BE2C (cell line): ENCODE results near the gene AGR3.

ENCODE experiments used
- DNase-seq: peaks from one replicate; pipeline ENCODE4 v3.0.0-alpha.2; 2020
- H3K27me3 ChIP-seq: fragments of 250-450 bp; sonication (Bioruptor Pico); 2 replicates; pipeline ENCODE4 v1.5.1; 2020; ENCODE audit warnings: mild to moderate bottlenecking
- H3K36me3 ChIP-seq: fragments of 250-450 bp; sonication (Bioruptor Pico); 2 replicates; pipeline ENCODE4 v1.5.1; 2020; ENCODE audit warnings: mild to moderate bottlenecking
- H3K4me1 ChIP-seq: fragments of 250-450 bp; sonication (Bioruptor Pico); 2 replicates; pipeline ENCODE4 v1.5.1; 2020
- H3K4me3 ChIP-seq: 2 replicates; pipeline ENCODE4 v1.5.1; 2011; ENCODE audit warnings: low read depth, low read length
- H3K9me3 ChIP-seq: fragments of 250-450 bp; sonication (Bioruptor Pico); 2 replicates; pipeline ENCODE4 v1.5.1; 2020
- CTCF ChIP-seq: IDR thresholded peaks from 2 replicates; pipeline ENCODE4 v1.5.1; 2012; ENCODE audit warnings: mild to moderate bottlenecking, low read depth, low read length

The AGR3 gene

GRCh38 chr7:16817536-16817935 lies 64.2 kb downstream of the AGR3 start:
- H3K9me3 ChIP-seq: no peaks in the 10 kb centered on the region
- H3K36me3 ChIP-seq: no peaks in the 10 kb centered on the region
- H3K4me3 ChIP-seq: no peak overlapping the region
- peaks cover 8% of the 10 kb centered on the region for H3K27me3 ChIP-seq
- H3K4me1 ChIP-seq: no peaks in the 10 kb centered on the region
- DNase-seq: no peak
- TF ChIP-seq CTCF: no peak

GRCh38 chr7:16816824-16817223 lies 65.0 kb downstream of the AGR3 start:
- TF ChIP-seq CTCF: no peak
- peaks cover 8% of the 10 kb centered on the region for H3K27me3 ChIP-seq
- H3K36me3 ChIP-seq: no peaks in the 10 kb centered on the region
- no peak overlapping the region for H3K4me3 ChIP-seq
- no peaks in the 10 kb centered on the region for H3K9me3 ChIP-seq
- no peaks in the 10 kb centered on the region for H3K4me1 ChIP-seq
- DNase-seq: no peak

DNA sequence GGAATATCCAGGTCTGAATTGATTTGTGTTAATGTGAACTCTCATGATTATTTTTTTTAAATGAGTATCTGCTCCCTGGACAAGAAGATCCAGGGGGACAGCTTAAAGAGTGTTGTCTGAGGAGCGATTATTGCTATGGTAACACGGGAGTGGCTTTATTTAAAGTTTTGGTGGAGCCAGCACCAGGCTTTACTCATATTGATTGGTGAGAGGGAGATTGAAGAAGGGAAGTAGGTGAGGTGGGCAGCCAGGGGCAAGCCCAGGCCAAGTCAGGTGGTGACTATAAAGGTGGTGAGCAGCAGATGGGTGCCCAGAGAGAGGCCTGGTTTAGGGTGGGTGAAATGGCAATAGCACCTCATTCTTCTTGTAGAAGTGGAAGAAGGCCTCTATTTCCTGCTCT lies 66.8 kb downstream of the AGR3 start:
- DNase-seq: no peak
- Histone ChIP-seq H3K27me3 (peaks cover 16% of the 10 kb centered on the region), H3K9me3 (no peaks in the 10 kb centered on the region), H3K36me3 (no peaks in the 10 kb centered on the region), H3K4me3 (no peak overlapping the region), H3K4me1 (no peaks in the 10 kb centered on the region)
- no peak for TF ChIP-seq CTCF

- peaks cover 26% of the 10 kb centered on the region for H3K27me3 ChIP-seq
- no peak for DNase-seq
- H3K4me3 ChIP-seq: no peak overlapping the region
- no peaks in the 10 kb centered on the region for H3K9me3 ChIP-seq
- H3K36me3 ChIP-seq: no peaks in the 10 kb centered on the region
- TF ChIP-seq CTCF: no peak
- H3K4me1 ChIP-seq: no peaks in the 10 kb centered on the region
These were observed 68.6 kb downstream of the AGR3 start for GRCh38 chr7:16813232-16813616.

DNA sequence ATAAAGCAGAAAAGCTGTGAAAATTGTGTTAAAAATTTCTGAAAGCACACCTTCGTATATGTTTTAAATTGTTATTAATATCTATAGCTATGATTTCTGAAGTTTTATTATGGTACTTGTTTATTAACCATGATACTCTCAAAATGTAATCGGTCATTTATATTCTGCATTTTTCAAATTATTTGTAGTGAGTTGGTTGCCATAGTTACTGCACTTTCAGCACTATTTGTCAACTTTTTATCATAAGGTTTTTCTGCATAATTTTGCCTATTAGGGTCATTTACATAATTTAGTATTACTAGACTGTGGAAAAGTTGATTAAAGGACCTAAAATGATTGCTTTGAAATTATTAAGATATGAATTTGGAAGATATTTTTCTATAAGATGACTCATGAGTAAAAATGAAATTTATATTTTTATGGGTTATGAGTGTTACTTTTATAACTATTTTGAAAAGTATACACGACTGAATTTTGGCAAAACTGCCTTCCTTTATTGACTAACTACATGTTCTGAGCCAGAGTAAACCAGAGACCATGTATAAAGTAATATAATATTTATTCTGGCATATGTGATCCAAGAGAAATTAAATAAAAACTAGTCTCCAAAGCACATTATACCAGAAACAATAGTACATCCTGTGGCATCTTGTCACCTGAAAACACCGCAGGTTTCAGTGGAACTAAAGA lies 69.1 kb downstream of the AGR3 start:
- Histone ChIP-seq H3K27me3 (peaks cover 26% of the 10 kb centered on the region), H3K36me3 (no peaks in the 10 kb centered on the region), H3K4me3 (no peak overlapping the region), H3K4me1 (no peaks in the 10 kb centered on the region), H3K9me3 (no peaks in the 10 kb centered on the region)
- no peak for DNase-seq
- no peak for TF ChIP-seq CTCF

GRCh38 chr7:16811551-16811950 lies 70.2 kb downstream of the AGR3 start:
- Histone ChIP-seq H3K36me3 (no peaks in the 10 kb centered on the region), H3K4me1 (no peaks in the 10 kb centered on the region), H3K9me3 (no peaks in the 10 kb centered on the region), H3K4me3 (no peak overlapping the region), H3K27me3 (peaks cover 26% of the 10 kb centered on the region)
- DNase-seq: no peak
- no peak for TF ChIP-seq CTCF
